Measurements from ENCODE around the gene SLC6A14.

Gene SLC6A14

DNA sequence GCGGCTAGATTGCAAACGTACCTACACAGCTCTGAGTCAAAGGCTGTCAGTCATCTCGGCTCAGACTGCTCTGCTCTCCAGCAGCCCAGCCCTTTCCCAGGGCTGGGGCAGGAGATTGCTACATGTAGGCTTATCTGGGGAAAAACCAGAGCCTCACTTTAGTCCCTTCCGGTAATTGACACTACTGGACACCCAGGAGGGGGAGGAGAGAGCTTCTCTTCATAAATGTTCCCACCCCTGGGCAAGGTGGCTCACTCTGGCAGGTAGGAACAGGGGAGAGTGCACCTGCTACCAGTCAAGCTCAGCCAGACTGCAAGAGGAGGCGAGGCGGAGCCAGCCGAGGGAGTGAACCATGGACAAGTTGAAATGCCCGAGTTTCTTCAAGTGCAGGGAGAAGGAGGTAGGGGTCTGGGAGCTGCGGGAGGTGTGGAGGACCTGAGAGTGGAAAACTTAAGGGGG is at the start of gene SLC6A14:
SLC6A14 (plus strand) TSS at position 249 of the 459 bp plus-strand sequence; CDS start at position 353, 104 bp downstream.
- no peaks in the 10 kb centered on the region for H3K27me3 Mint-ChIP-seq (ENCODE audit: low read depth, poor library complexity)
- no peaks in the 10 kb centered on the region for H3K4me1 Mint-ChIP-seq
- peak; percentile 1 for DNase-seq
- H3K4me3 Mint-ChIP-seq: no peak within 1 kb of the TSS
- no peak for TF ChIP-seq CTCF (IDR thresholded peaks at IDR 0.05)
- no peaks in the 10 kb centered on the region for H3K9me3 Mint-ChIP-seq
- no peak within 1 kb of the TSS for H3K27ac Mint-ChIP-seq
- no peaks in the 10 kb centered on the region for H3K36me3 Mint-ChIP-seq (ENCODE audit: low read depth)

- no peak for TF ChIP-seq CTCF (IDR thresholded peaks at IDR 0.05)
- no peaks in the 10 kb centered on the region for H3K36me3 Mint-ChIP-seq (ENCODE audit: low read depth)
- no peak for DNase-seq
- no peaks in the 10 kb centered on the region for H3K27me3 Mint-ChIP-seq (ENCODE audit: low read depth, poor library complexity)
- no peak overlapping the region for H3K27ac Mint-ChIP-seq
- H3K4me1 Mint-ChIP-seq: no peaks in the 10 kb centered on the region
- H3K4me3 Mint-ChIP-seq: no peak overlapping the region
- no peaks in the 10 kb centered on the region for H3K9me3 Mint-ChIP-seq
Measured at GRCh38 chrX:116395752-116396151, 40.7 kb upstream of the SLC6A14 start.

DNA sequence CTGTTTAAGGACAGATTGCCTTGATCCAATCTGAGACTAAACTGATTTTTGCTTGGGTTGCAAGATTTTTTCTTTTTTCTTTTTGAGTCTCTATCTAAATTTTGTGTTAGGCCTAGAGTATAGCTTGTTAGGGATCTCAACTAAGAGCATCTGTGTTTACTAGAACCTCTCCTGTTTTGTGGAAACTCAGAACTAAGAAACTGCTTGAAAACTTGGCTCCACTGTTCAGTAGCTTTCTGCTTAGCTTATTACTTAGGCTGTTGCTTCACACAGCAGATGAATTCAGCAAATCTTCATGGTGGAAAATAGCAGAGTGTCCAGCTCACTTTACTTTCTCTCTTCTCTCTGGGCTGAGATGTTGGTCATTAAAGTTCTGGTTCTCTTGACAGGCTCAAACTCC is 36.7 kb upstream of the SLC6A14 start:
- no peaks in the 10 kb centered on the region for H3K36me3 Mint-ChIP-seq (ENCODE audit: low read depth)
- H3K4me3 Mint-ChIP-seq: no peak overlapping the region
- peaks cover 4% of the 10 kb centered on the region for H3K27me3 Mint-ChIP-seq (ENCODE audit: low read depth, poor library complexity)
- H3K4me1 Mint-ChIP-seq: no peaks in the 10 kb centered on the region
- no peak for DNase-seq
- TF ChIP-seq CTCF (IDR thresholded peaks at IDR 0.05): no peak
- H3K27ac Mint-ChIP-seq: no peak overlapping the region
- no peaks in the 10 kb centered on the region for H3K9me3 Mint-ChIP-seq

GRCh38 chrX:116409219-116409618 is 27.2 kb upstream of the SLC6A14 start:
- Mint-ChIP-seq H3K4me3 (no peak overlapping the region), H3K27me3 (ENCODE audit: low read depth, poor library complexity) (peaks cover 8% of the 10 kb centered on the region), H3K9me3 (peaks cover 21% of the 10 kb centered on the region), H3K27ac (no peak overlapping the region), H3K36me3 (ENCODE audit: low read depth) (no peaks in the 10 kb centered on the region), H3K4me1 (no peaks in the 10 kb centered on the region)
- TF ChIP-seq CTCF (IDR thresholded peaks at IDR 0.05): no peak
- DNase-seq: no peak

- TF ChIP-seq CTCF (IDR thresholded peaks at IDR 0.05): no peak
- Mint-ChIP-seq H3K4me3 (no peak overlapping the region), H3K36me3 (ENCODE audit: low read depth) (no peaks in the 10 kb centered on the region), H3K27me3 (ENCODE audit: low read depth, poor library complexity) (peaks cover 8% of the 10 kb centered on the region), H3K9me3 (peaks cover 21% of the 10 kb centered on the region), H3K4me1 (no peaks in the 10 kb centered on the region), H3K27ac (no peak overlapping the region)
- DNase-seq: no peak
Measured at GRCh38 chrX:116413273-116413672, 23.1 kb upstream of the SLC6A14 start.

DNA sequence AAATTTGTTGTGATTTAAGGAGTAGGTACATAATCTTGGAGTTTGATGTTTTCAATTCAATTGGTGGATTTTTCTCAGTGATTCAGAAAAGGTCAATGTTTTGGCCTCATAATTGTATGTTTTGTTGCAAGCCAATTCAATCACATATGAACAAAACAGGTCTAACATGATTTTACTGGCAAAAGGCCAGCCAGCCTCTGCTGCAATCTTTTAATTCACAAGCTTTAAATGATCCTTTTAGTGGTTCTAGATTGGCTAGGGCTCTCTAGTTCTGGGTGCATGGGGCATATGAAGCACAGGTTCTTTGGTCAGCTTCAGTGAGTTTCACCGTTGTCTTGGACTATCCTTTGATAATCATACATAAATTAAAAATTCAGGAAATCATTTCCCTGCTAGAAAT is 19.2 kb upstream of the SLC6A14 start:
- DNase-seq: no peak
- H3K4me3 Mint-ChIP-seq: no peak overlapping the region
- peaks cover 2% of the 10 kb centered on the region for H3K27me3 Mint-ChIP-seq (ENCODE audit: low read depth, poor library complexity)
- no peaks in the 10 kb centered on the region for H3K4me1 Mint-ChIP-seq
- no peak for TF ChIP-seq CTCF (IDR thresholded peaks at IDR 0.05)
- H3K36me3 Mint-ChIP-seq (ENCODE audit: low read depth): no peaks in the 10 kb centered on the region
- H3K27ac Mint-ChIP-seq: no peak overlapping the region
- no peaks in the 10 kb centered on the region for H3K9me3 Mint-ChIP-seq
